ENCODE data around the gene TEAD4. TPM values are rescaled to one million over a fixed set of nuclear protein-coding genes. Genes with fewer than 3 reads are reported as not detected.

The TEAD4 gene
- polyA plus RNA-seq, 1 donor: 99.9 TPM

GRCh38 chr12:3081091-3081490 lies 121.9 kb downstream of the TEAD4 start:
- DNase-seq (ENCODE audit: low read depth): no peak

- no peak for DNase-seq (ENCODE audit: low read depth)
Measured at GRCh38 chr12:3081886-3082285, 122.7 kb downstream of the TEAD4 start.

DNA sequence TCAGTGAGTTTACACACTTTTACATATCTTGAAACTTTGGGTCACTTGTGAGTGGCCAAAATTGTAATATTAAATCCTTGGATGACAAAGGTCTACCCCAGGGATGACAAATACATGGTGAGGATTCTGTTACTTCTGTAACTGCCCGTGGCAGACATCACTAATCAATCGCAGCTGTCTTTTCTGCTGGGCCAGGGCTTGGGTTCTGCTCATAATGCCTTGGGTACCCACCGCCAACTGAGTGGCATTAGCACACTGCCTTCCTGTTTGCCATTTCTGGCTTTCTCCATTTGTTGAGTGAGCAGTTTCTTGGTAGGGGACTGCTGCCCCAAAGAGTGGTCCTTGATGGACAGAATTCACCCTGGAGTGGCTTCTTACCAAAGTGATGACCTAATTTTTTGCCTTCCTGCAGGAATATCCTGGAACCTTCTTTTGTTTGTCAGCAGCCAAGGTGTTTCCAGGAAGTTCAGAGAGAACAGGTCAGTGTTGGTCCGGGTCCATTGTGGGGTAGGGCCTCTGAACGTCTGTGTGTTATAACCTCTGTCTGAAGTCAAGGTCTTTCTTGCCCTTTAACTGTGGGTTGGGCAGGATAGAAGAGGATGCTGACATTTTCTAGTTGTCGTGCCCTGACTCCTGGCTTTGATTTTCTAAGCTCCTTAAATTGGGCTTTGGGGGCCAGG lies 124.2 kb downstream of the TEAD4 start:
- DNase-seq (ENCODE audit: low read depth): no peak

GRCh38 chr12:3083921-3084347 lies 124.7 kb downstream of the TEAD4 start:
- no peak for DNase-seq (ENCODE audit: low read depth)

DNA sequence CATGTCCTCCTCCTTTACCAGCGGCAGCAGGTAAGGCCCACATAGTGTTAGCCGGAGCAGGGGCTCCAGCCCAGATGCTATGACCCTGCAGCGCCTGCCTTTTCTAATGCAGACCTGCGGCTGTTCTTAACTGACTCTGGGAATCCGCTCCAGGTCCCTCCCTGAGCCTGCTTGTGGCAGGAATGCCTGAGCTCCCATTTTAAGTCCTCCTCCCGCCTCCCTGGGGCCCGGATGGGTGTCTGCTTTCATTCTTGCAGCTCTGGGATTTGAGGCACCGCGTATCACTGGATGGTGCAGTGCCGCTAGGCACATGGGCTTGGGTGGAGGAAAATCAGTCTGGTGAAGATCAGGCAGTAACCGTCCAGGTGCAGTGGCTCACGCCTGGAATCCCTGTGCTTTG lies 125.5 kb downstream of the TEAD4 start:
- no peak for DNase-seq (ENCODE audit: low read depth)

- no peak for DNase-seq (ENCODE audit: low read depth)
Measured at GRCh38 chr12:3085341-3086139, 126.3 kb downstream of the TEAD4 start.

DNA sequence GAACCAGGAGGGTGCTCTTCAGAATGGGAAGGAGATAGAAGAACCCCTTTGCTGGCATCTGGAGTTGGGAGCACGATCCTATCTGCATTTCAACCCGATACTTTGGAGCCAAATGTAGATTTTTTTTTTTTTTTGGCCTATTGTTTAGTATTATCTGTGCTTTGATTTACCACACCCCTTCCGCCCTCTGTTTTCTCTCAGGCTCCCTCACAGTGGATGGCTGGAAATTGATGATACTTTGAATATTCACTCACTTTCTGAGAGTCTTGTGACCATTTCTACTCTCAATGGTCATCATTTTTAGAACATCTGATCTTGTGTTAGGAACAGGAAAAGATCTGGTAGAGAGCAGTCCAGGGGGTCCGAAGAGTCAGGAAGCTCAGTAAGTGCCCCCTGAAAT lies 127.0 kb downstream of the TEAD4 start:
- DNase-seq (ENCODE audit: low read depth): no peak

- no peak for DNase-seq (ENCODE audit: low read depth)
Measured at GRCh38 chr12:3086729-3087323, 127.6 kb downstream of the TEAD4 start.

GRCh38 chr12:3087758-3088650 lies 128.8 kb downstream of the TEAD4 start:
- no peak for DNase-seq (ENCODE audit: low read depth)

DNA sequence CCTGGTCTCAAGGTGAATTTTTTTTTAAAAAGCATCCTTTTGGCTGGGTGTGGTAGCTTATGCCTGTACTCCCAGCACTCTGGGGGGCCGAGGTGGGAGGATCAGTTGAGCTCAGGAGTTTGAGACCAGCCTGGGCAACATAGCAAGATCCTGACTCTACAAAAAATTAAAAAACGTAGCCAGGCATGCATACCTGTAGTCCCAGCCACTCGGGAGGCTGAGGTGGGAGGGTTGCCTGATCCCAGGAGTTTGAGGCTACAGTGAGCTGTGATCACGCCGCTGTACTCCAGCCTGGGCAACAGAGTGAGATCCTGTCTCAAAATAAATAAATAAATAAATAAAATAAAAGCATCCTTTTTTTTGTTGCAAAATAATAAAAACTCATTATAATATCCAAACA lies 130.4 kb downstream of the TEAD4 start:
- no peak for DNase-seq (ENCODE audit: low read depth)

Other genes with a start within 250 kb of the TEAD4 start
- gene FKBP4, start 164.4 kb upstream of the TEAD4 start, polyA plus RNA-seq (ENCODE audit: insufficient read length): 41.5 TPM
- 32.6 TPM for gene ITFG2, start 146.7 kb upstream of the TEAD4 start, polyA plus RNA-seq (ENCODE audit: insufficient read length)
- gene NRIP2, start 124.4 kb upstream of the TEAD4 start, polyA plus RNA-seq (ENCODE audit: insufficient read length): 6.2 TPM
- gene TEX52, start 102.4 kb upstream of the TEAD4 start, polyA plus RNA-seq (ENCODE audit: insufficient read length): 1.2 TPM
- gene FOXM1, start 82.2 kb upstream of the TEAD4 start, polyA plus RNA-seq (ENCODE audit: insufficient read length): 13.7 TPM
- 21.3 TPM for gene RHNO1, start 82.2 kb upstream of the TEAD4 start, polyA plus RNA-seq (ENCODE audit: insufficient read length)
- 24.1 TPM for gene TULP3, start 68.5 kb upstream of the TEAD4 start, polyA plus RNA-seq (ENCODE audit: insufficient read length)
- gene TSPAN9, start 118.0 kb downstream of the TEAD4 start, polyA plus RNA-seq (ENCODE audit: insufficient read length): 112 TPM